Measurements from ENCODE around the gene C1QL1.
"Not testable (repeated sequence)": the region's sequence is repeated elsewhere in the genome, so short reads cannot be mapped to it uniquely, and the experiment has no call there.

The C1QL1 gene

DNA sequence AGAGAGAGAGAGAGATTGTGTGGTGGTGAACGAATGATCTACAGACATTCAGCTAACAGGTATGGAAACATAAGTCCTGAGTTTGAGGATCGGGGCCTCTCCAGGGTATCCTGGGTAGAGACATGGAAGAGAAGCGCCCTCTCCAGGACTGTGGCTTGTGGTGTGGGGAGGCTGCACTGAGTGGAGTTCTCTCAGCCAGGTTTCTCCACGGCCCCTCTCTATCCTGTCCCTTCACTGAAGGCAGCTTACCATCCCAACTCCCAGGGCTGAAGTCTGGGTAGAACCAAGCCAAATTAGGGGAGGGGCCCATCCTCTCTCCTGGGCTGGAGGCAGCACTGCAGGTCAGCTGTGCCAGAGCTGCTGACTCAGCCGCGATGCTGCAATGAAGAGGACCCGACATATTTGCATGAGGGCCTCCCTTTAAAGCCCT, 6.2 kb downstream of the C1QL1 start:
- TF ChIP-seq GATA1 (IDR thresholded peaks at IDR 0.05; ENCODE audit: low read depth, low read length) (no peak), POLR2A (IDR thresholded peaks at IDR 0.05; ENCODE audit: low read length) (no peak)
- no peak for DNase-seq

DNA sequence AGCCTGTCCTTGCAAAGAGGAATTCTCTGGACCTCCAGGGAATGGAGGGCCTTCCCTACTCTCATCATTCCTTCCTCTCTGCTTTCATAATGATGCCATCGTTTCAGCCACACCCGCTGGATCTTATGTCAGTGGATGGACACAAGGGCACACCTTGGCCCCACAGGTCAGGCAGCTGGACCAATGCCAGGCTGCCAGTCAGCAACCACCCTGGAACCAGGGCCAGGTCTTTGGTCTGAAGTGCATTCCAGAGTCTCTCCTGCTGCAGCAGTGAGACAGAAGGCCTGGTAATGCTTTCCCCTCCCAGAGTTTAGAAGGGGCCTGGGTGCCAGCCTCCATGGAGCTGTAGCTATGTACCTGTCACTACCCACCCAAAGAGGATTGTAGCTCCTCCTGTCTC, 7.4 kb downstream of the C1QL1 start:
- no peak for DNase-seq
- TF ChIP-seq GATA1 (IDR thresholded peaks at IDR 0.05; ENCODE audit: low read depth, low read length) (no peak), POLR2A (IDR thresholded peaks at IDR 0.05; ENCODE audit: low read length) (no peak)

GRCh38 chr17:44959821-44960531, 8.1 kb downstream of the C1QL1 start:
- no peak for DNase-seq
- no peak for TF ChIP-seq POLR2A (IDR thresholded peaks at IDR 0.05; ENCODE audit: low read length)
- no peak for TF ChIP-seq GATA1 (IDR thresholded peaks at IDR 0.05; ENCODE audit: low read depth, low read length)

DNA sequence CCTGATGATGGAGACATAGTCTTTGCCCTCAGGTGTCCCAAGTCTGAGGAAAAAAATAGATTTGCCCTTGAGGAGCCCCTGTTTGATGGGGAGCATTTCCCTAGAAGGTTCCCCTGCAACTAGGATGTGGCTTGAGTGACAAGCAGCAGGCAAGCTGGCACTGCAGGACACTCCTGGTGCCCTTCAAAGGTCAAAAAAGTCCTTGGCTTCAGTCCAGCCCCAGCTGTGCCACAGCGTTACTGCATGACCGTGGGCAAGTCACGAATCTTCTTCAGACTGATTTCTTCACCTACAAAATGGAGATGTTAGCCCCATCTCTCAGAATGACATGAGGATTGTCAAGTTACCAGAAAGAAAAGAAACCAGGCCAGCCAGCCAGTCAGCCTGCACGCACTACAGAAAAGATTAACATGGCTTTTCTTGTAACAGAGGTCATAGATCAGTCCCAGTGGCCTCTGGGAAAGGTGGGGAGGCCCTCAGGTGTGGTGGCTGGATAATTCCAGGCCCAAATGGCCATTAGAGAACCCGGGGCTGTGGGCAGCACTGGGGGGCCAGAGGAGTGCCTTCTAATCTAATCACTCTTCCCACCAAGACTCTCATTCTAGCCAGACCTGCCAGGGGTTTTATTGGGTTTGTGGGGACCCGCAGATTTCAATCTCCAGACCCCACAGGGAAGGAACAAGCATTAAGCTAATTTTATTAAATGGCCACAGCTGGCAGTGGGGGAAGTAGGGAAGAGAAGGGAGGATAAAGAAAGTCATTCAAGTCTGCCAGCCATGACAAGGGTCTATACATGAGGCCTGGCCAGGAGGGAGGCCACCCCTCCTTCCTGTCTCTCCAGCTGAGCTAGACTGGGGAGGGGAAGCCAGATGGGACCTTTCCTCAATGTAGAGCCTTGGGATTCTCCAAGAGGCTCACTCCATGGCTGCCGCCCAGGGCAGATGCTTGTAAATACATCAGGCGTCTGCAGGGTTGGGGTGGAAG, 10.8 kb downstream of the C1QL1 start:
- DNase-seq = no peak
- no peak for TF ChIP-seq GATA1 (IDR thresholded peaks at IDR 0.05; ENCODE audit: low read depth, low read length)
- TF ChIP-seq POLR2A (IDR thresholded peaks at IDR 0.05; ENCODE audit: low read length) = no peak

- no peak for DNase-seq
- TF ChIP-seq GATA1 (IDR thresholded peaks at IDR 0.05; ENCODE audit: low read depth, low read length) (no peak), POLR2A (IDR thresholded peaks at IDR 0.05; ENCODE audit: low read length) (no peak)
Measured at GRCh38 chr17:44955674-44956425, 12.3 kb downstream of the C1QL1 start.

DNA sequence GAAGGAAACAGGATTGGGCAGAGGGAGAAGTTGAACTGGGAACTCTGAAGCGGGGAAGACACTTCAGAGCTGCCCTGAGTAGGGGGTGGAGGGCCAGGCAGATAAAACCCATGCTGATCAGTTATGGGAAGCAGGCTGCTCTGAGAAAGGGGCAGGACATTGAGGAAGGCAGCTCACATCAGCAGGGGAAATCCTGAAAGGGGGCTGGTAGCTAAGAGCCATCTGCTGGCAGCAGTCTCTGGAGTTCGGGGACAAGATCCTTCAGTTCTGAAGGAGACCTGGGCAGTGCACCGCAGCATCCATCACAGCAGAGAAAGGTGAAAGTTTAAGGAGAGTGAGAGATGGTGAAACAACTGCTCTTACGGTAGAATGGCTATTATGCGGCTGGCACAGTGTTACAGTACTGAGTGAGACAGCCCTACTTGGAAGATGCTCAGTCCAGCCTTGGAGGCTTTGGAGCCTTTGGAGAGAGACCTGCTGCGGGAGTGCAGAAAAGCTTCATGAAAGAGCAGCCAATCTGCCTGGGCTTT, 15.1 kb downstream of the C1QL1 start:
- TF ChIP-seq GATA1 (IDR thresholded peaks at IDR 0.05; ENCODE audit: low read depth, low read length) = no peak
- TF ChIP-seq POLR2A (IDR thresholded peaks at IDR 0.05; ENCODE audit: low read length) = no peak
- no peak for DNase-seq

GRCh38 chr17:44948315-44948795, 19.7 kb downstream of the C1QL1 start:
- TF ChIP-seq POLR2A (IDR thresholded peaks at IDR 0.05; ENCODE audit: low read length) (no peak), GATA1 (IDR thresholded peaks at IDR 0.05; ENCODE audit: low read depth, low read length) (no peak)
- DNase-seq = no peak

- TF ChIP-seq POLR2A (IDR thresholded peaks at IDR 0.05; ENCODE audit: low read length) = peak; percentile 99
- no peak for TF ChIP-seq GATA1 (IDR thresholded peaks at IDR 0.05; ENCODE audit: low read depth, low read length)
- peak; percentile 97 for DNase-seq
Measured at GRCh38 chr17:44947461-44948314, 20.4 kb downstream of the C1QL1 start, which contains the start of gene KIF18B. KIF18B (minus strand) TSS chr17:44947773; CDS start chr17:44936344, 11,429 bp downstream.

GRCh38 chr17:44945652-44946051, 22.5 kb downstream of the C1QL1 start:
- DNase-seq = not testable (repeated sequence)

GRCh38 chr17:44942456-44942855, 25.6 kb downstream of the C1QL1 start:
- no peak for DNase-seq
- TF ChIP-seq GATA1 (IDR thresholded peaks at IDR 0.05; ENCODE audit: low read depth, low read length) (no peak), POLR2A (IDR thresholded peaks at IDR 0.05; ENCODE audit: low read length) (no peak)

DNA sequence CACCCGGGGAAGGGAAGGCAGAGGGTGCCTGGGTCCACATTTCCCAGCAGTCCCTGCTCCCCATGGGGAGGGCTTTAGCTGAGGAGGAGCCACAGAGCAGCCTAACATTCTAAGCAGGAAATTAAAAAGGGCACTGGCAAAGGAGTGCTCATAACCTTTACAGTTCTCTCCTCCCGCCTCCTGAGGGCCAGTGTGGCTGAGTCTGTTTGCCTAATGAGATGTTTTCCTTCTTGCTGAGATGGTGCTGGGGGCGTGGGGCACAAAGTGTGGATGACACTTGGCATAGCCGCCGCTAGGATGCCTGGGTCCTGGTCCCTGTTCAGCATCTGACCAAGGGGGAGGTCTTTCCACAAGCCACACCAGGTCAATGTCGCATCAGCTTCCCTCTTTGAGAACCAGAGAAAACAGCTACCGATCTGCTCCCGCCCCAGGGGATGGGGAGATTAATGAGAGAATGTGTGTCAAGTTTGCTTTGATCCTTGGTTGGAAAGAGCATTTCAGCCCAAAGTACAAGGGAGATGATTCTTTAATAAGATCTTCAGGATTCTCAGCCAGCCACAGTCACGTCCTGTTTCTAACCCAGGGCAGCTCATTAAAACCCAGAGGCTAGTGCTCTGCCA, 26.3 kb downstream of the C1QL1 start:
- no peak for DNase-seq
- no peak for TF ChIP-seq GATA1 (IDR thresholded peaks at IDR 0.05; ENCODE audit: low read depth, low read length)
- no peak for TF ChIP-seq POLR2A (IDR thresholded peaks at IDR 0.05; ENCODE audit: low read length)

DNA sequence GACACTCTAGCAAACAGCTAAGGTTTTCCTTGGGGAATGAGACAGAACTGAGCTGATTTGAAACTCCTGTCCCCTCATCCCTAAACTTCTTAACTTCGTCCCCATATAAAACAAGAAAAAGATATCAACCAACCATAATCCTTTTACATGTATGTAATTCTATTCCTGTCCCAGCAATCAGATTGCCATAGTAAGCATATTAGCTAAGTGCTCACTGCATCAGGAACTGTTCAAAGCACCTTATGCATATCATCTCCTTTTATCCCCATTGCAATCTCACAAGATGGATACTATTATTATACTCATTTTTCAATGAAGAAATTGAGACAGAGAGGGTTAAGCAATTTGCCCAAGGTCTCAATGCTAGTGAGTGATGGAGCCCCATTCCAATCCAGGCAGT, 27.3 kb downstream of the C1QL1 start:
- DNase-seq = no peak
- TF ChIP-seq GATA1 (IDR thresholded peaks at IDR 0.05; ENCODE audit: low read depth, low read length) (no peak), POLR2A (IDR thresholded peaks at IDR 0.05; ENCODE audit: low read length) (no peak)
